Natural killer cell (primary cell): ENCODE measurements around the gene SPSB3. TPM values are rescaled to one million over a fixed set of nuclear protein-coding genes. Genes with fewer than 3 reads are reported as not detected.
A peak's percentile ranks its signal among the peaks of the same experiment; 100 is the strongest.

Experiments used
- ATAC-seq, 3 donors: fragments of 150-1000 bp in 2 of 3; fragments of 200-7000 bp in 1 of 3; cut with Tn5 transposase; 1 replicate in 1 of 3; 2 replicates in 2 of 3; pipeline ENCODE4 v1.10.0; 2021; ENCODE audit warnings: mild to moderate bottlenecking in 2 of 3, moderate library complexity in 2 of 3
- DNase-seq, 2 donors: peaks; one replicate each; pipeline versions ENCODE4 v3.0.0 to v3.0.0-alpha.2; 2013 to 2021; ENCODE audit warnings: mixed read lengths in 1 of 2
- H3K27ac ChIP-seq: one replicate; pipeline ENCODE4 v1.5.1; 2013; ENCODE audit warnings: mild to moderate bottlenecking, low read length
- H3K27me3 ChIP-seq: one replicate; pipeline ENCODE4 v1.6.1; 2013; ENCODE audit warnings: low read length; ENCODE audit not compliant: control insufficient read depth, insufficient read depth
- H3K36me3 ChIP-seq: one replicate; pipeline ENCODE4 v1.6.1; 2013; ENCODE audit warnings: low read length; ENCODE audit not compliant: control insufficient read depth, insufficient read depth
- H3K4me1 ChIP-seq: one replicate; pipeline ENCODE4 v1.6.1; 2013; ENCODE audit warnings: low read length; ENCODE audit not compliant: control insufficient read depth, insufficient read depth
- H3K4me3 ChIP-seq: one replicate; pipeline ENCODE4 v1.5.1; 2013; ENCODE audit warnings: low read length
- H3K9me3 ChIP-seq: one replicate; pipeline ENCODE4 v1.6.1; 2013; ENCODE audit warnings: low read length; ENCODE audit not compliant: control insufficient read depth, insufficient read depth
- H3K27ac Mint-ChIP-seq, 2 donors: one replicate each; pipeline ENCODE4 v1.8.0; 2022; ENCODE audit warnings: mild to moderate bottlenecking in 2 of 2, mixed read lengths in 2 of 2, moderate library complexity in 1 of 2
- H3K27me3 Mint-ChIP-seq, 2 donors: one replicate each; pipeline ENCODE4 v1.8.0; 2022; ENCODE audit warnings: low read depth in 2 of 2, mixed read lengths in 2 of 2
- H3K36me3 Mint-ChIP-seq: one replicate; pipeline ENCODE4 v1.8.0; 2022; ENCODE audit warnings: mixed read lengths
- H3K4me1 Mint-ChIP-seq, 2 donors: one replicate each; pipeline ENCODE4 v1.8.0; 2022; ENCODE audit warnings: mixed read lengths in 2 of 2
- H3K4me3 Mint-ChIP-seq: one replicate; pipeline ENCODE4 v1.8.0; 2022; ENCODE audit warnings: mild to moderate bottlenecking, moderate library complexity, mixed read lengths
- H3K9me3 Mint-ChIP-seq, 2 donors: one replicate each; pipeline ENCODE4 v1.8.0; 2022; ENCODE audit warnings: mixed read lengths in 2 of 2
- WGBS: methylation state at CpG from one replicate; pipeline ENCODE4 v1.1.7; 2013; ENCODE audit warnings: missing lambda C conversion rate; ENCODE audit not compliant: insufficient coverage; 5-methylcytosine and 5-hydroxymethylcytosine counted together
- intact Hi-C: fragments of 100-400 bp; cut with micrococcal nuclease; formaldehyde crosslinking; loops from one replicate; pipeline ENCODE4 v1.14.2; 2022
- total RNA-seq, 4 donors: library from RNA; stranded (reverse); fragments of 120-200 nt in 1 of 4; gene quantifications; one replicate each; pipeline versions ENCODE4 v1.2.3 to v1.2.4, GENCODE V29; 2013 to 2022
- TF ChIP-seq, protein P1 (sequence below): fragments of 200-600 bp; IDR thresholded peaks from one replicate; pipeline ENCODE4 v1.8.0; 2022; ENCODE audit warnings: antibody characterized with exemption

SPSB3 gene
- total RNA-seq, 3 donors from 2014 or later (not counting 1 experiment from before 2014, with no cell fraction given) = 100 to 122 (median 110) TPM

DNA sequence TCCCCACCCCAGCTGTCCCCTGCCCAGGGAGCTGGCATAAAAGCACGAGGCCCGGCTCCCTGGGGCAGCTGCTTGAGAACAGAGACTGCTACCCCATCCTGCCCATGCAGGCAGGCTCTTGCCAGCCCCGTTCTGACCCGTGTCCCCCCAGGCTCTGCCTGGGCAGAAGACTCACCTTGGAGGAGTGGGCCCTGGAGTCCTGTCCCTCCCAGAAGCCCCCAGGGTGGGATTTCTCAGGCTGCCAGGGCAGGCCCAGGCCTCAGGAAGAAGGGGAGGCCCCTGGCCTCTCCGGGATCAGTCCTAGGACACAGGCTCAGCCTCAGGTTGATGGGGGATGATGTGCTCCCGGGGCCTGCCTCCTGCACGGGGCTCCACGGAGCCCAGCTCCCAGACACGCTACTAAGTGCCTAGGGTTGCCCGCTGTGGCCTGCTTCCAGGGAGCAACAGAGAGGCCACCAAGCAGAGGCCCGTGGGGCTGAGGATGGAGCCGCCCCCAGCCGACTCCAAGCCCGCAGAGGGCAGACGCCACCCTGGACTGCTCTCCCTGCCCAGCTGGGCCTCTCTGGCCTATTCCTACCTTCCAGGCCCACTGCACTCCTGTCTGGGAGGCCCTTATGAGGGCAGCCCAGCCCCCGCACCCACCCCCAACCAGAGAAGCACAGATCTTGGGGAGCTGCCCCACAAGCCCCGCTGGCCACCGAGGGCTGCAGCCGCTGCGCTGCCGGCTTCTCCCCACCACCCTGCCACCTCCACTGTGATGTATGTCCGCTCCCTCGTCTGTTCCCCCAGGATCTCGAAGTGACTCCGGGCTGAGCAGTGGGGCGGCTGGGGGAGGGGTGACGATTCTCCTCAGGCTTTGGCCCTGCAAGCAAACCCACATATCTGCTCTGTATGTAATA, 12.7 kb downstream of the SPSB3 start:
- no peaks in the 10 kb centered on the region for H3K9me3 ChIP-seq
- peaks cover 14 to 21% of the 10 kb centered on the region in 2 donors for H3K4me1 Mint-ChIP-seq
- ATAC-seq (no peak), DNase-seq (no peak)
- H3K36me3 ChIP-seq = peaks cover 33% of the 10 kb centered on the region
- H3K36me3 Mint-ChIP-seq = no peaks in the 10 kb centered on the region
- no peaks in the 10 kb centered on the region for H3K27me3 ChIP-seq
- WGBS = 95% methylated on average over 27 of the region's 27 CpGs
- intact Hi-C loops = loop anchor here (5.0 to 10.0 kb wide), 2 partner anchors 155 to 383 kb away; no protein-coding TSS in a partner anchor
- H3K27ac ChIP-seq = peak overlapping the region; percentile 69
- no peaks in the 10 kb centered on the region for H3K9me3 Mint-ChIP-seq
- H3K27me3 Mint-ChIP-seq = no peaks in the 10 kb centered on the region
- H3K4me1 ChIP-seq = peaks cover 40% of the 10 kb centered on the region
- peak overlapping the region; percentile 73 for H3K4me3 Mint-ChIP-seq
- peak overlapping the region; percentile 67 to 70 for H3K27ac Mint-ChIP-seq
- TF ChIP-seq, protein P1, sequence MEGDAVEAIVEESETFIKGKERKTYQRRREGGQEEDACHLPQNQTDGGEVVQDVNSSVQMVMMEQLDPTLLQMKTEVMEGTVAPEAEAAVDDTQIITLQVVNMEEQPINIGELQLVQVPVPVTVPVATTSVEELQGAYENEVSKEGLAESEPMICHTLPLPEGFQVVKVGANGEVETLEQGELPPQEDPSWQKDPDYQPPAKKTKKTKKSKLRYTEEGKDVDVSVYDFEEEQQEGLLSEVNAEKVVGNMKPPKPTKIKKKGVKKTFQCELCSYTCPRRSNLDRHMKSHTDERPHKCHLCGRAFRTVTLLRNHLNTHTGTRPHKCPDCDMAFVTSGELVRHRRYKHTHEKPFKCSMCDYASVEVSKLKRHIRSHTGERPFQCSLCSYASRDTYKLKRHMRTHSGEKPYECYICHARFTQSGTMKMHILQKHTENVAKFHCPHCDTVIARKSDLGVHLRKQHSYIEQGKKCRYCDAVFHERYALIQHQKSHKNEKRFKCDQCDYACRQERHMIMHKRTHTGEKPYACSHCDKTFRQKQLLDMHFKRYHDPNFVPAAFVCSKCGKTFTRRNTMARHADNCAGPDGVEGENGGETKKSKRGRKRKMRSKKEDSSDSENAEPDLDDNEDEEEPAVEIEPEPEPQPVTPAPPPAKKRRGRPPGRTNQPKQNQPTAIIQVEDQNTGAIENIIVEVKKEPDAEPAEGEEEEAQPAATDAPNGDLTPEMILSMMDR = no peak
- H3K4me3 ChIP-seq = no peak overlapping the region

DNA sequence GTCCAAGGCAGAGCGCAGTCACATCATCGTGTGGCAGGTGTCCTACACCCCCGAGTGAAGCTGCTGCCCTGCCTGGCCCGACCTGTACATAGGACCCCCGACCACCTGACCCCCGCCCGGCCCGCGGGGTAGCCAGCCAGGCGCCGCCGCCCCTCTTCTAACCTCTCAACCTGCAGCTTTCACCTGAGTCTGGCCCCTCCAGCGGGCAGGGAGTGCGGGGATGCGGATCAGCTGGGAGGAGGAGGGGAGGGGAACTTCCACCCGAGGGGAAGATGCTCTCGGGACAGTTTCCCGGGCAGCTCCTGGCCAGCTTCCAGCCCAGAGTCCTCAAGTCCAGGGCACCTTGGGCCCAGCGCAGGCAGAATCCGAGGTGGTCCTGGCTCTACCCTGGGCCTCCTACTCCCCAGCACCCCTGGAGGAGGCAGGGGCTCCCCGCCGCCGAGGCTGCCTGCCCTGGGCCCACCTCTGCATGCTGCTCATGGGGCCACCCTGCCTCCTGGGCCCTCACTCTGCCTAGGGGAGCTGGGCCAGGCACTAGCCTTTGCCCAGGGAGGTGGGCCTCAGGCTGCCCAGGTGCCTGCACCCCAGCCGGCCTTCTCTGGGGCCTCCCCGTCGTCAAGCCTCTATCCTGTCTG, 13.5 kb downstream of the SPSB3 start:
- Mint-ChIP-seq H3K9me3 (no peaks in the 10 kb centered on the region), H3K27ac (peak overlapping the region in 1 of 2 donors; percentile 70), H3K27me3 (no peaks in the 10 kb centered on the region), H3K36me3 (no peaks in the 10 kb centered on the region), H3K4me1 (peaks cover 11 to 19% of the 10 kb centered on the region in 2 donors), H3K4me3 (no peak overlapping the region)
- Histone ChIP-seq H3K4me3 (no peak overlapping the region), H3K9me3 (no peaks in the 10 kb centered on the region), H3K36me3 (peaks cover 37% of the 10 kb centered on the region), H3K27me3 (no peaks in the 10 kb centered on the region), H3K27ac (no peak overlapping the region), H3K4me1 (peaks cover 32% of the 10 kb centered on the region)
- 93% methylated on average over 26 of the region's 26 CpGs for WGBS
- DNase-seq = no peak
- TF ChIP-seq, protein P1 = no peak
- ATAC-seq = no peak
- intact Hi-C loops = no loop called here

DNA sequence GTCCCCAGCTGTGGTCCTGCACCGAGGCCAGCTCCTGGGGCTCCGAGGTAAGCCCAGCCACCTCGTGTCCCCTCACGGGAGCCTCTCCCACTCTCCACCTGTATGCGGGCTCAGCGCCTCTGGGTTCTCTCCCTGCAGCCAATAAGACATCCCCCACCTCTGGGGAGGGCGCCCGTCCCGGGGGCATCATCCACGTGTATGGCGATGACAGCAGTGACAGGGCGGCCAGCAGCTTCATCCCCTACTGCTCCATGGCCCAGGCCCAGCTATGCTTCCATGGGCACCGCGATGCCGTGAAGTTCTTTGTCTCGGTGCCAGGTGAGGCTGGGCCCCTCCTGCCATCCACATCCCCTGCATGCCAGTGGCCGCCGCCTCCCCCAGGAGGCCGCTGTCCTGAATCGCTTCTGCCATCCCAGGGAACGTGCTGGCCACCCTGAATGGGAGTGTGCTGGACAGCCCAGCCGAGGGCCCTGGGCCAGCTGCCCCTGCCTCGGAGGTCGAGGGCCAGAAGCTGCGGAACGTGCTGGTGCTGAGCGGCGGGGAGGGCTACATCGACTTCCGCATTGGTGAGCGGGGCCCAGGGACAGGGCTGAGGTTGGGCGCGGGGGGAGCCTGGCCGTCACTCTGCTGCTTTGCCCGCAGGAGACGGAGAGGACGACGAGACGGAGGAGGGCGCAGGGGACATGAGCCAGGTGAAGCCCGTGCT, 14.2 kb downstream of the SPSB3 start:
- Mint-ChIP-seq H3K9me3 (no peaks in the 10 kb centered on the region), H3K27ac (peak overlapping the region in 1 of 2 donors; percentile 70), H3K4me3 (no peak overlapping the region), H3K4me1 (peaks cover 10 to 17% of the 10 kb centered on the region in 2 donors), H3K27me3 (no peaks in the 10 kb centered on the region), H3K36me3 (no peaks in the 10 kb centered on the region)
- DNase-seq = no peak
- Histone ChIP-seq H3K9me3 (no peaks in the 10 kb centered on the region), H3K4me1 (peaks cover 29% of the 10 kb centered on the region), H3K36me3 (peaks cover 42% of the 10 kb centered on the region), H3K4me3 (no peak overlapping the region), H3K27ac (no peak overlapping the region), H3K27me3 (no peaks in the 10 kb centered on the region)
- intact Hi-C loops = no loop called here
- TF ChIP-seq, protein P1 = no peak
- WGBS = 93% methylated on average over 41 of the region's 41 CpGs
- ATAC-seq = no peak
